Measurements from ENCODE around the gene DUSP1. TPM values are rescaled to one million over a fixed set of nuclear protein-coding genes. Genes with fewer than 3 reads are reported as not detected.

DUSP1 gene
- total RNA-seq, 1 donor from 2014 or later = 25.3 TPM

GRCh38 chr5:172728481-172729241, 42.3 kb downstream of the DUSP1 start:
- peaks cover 15% of the 10 kb centered on the region for H3K27me3 Mint-ChIP-seq (ENCODE audit: unreplicated experiment)
- no peak for DNase-seq (ENCODE audit: low spot score)
- no peaks in the 10 kb centered on the region for H3K4me1 Mint-ChIP-seq (ENCODE audit: unreplicated experiment)
- no peak overlapping the region for H3K4me3 Mint-ChIP-seq (ENCODE audit: unreplicated experiment)
- no peaks in the 10 kb centered on the region for H3K9me3 Mint-ChIP-seq (ENCODE audit: unreplicated experiment)
- peaks cover 4% of the 10 kb centered on the region for H3K36me3 Mint-ChIP-seq (ENCODE audit: low read depth, unreplicated experiment)
- TF ChIP-seq CTCF (IDR thresholded peaks at IDR 0.05; ENCODE audit: unreplicated experiment) = no peak
- no peak overlapping the region for H3K27ac Mint-ChIP-seq (ENCODE audit: unreplicated experiment)

GRCh38 chr5:172727551-172727950, 43.4 kb downstream of the DUSP1 start:
- Mint-ChIP-seq H3K9me3 (ENCODE audit: unreplicated experiment) (no peaks in the 10 kb centered on the region), H3K36me3 (ENCODE audit: low read depth, unreplicated experiment) (no peaks in the 10 kb centered on the region), H3K4me1 (ENCODE audit: unreplicated experiment) (no peaks in the 10 kb centered on the region), H3K4me3 (ENCODE audit: unreplicated experiment) (no peak overlapping the region), H3K27me3 (ENCODE audit: unreplicated experiment) (peaks cover 15% of the 10 kb centered on the region), H3K27ac (ENCODE audit: unreplicated experiment) (no peak overlapping the region)
- TF ChIP-seq CTCF (IDR thresholded peaks at IDR 0.05; ENCODE audit: unreplicated experiment) = no peak
- no peak for DNase-seq (ENCODE audit: low spot score)

- Mint-ChIP-seq H3K36me3 (ENCODE audit: low read depth, unreplicated experiment) (no peaks in the 10 kb centered on the region), H3K27me3 (ENCODE audit: unreplicated experiment) (peaks cover 15% of the 10 kb centered on the region), H3K4me3 (ENCODE audit: unreplicated experiment) (no peak overlapping the region), H3K4me1 (ENCODE audit: unreplicated experiment) (no peaks in the 10 kb centered on the region), H3K9me3 (ENCODE audit: unreplicated experiment) (no peaks in the 10 kb centered on the region), H3K27ac (ENCODE audit: unreplicated experiment) (no peak overlapping the region)
- TF ChIP-seq CTCF (IDR thresholded peaks at IDR 0.05; ENCODE audit: unreplicated experiment) = no peak
- no peak for DNase-seq (ENCODE audit: low spot score)
Observed at GRCh38 chr5:172726966-172727365, 44.0 kb downstream of the DUSP1 start.

- Mint-ChIP-seq H3K4me1 (ENCODE audit: unreplicated experiment) (no peaks in the 10 kb centered on the region), H3K27ac (ENCODE audit: unreplicated experiment) (no peak overlapping the region), H3K36me3 (ENCODE audit: low read depth, unreplicated experiment) (no peaks in the 10 kb centered on the region), H3K4me3 (ENCODE audit: unreplicated experiment) (no peak overlapping the region), H3K9me3 (ENCODE audit: unreplicated experiment) (no peaks in the 10 kb centered on the region), H3K27me3 (ENCODE audit: unreplicated experiment) (peaks cover 15% of the 10 kb centered on the region)
- TF ChIP-seq CTCF (IDR thresholded peaks at IDR 0.05; ENCODE audit: unreplicated experiment) = no peak
- DNase-seq (ENCODE audit: low spot score) = no peak
Observed at GRCh38 chr5:172725785-172726184, 45.2 kb downstream of the DUSP1 start.

GRCh38 chr5:172725273-172725672, 45.7 kb downstream of the DUSP1 start:
- DNase-seq (ENCODE audit: low spot score) = no peak
- Mint-ChIP-seq H3K27me3 (ENCODE audit: unreplicated experiment) (peaks cover 15% of the 10 kb centered on the region), H3K36me3 (ENCODE audit: low read depth, unreplicated experiment) (no peaks in the 10 kb centered on the region), H3K4me3 (ENCODE audit: unreplicated experiment) (no peak overlapping the region), H3K4me1 (ENCODE audit: unreplicated experiment) (no peaks in the 10 kb centered on the region), H3K27ac (ENCODE audit: unreplicated experiment) (no peak overlapping the region), H3K9me3 (ENCODE audit: unreplicated experiment) (no peaks in the 10 kb centered on the region)
- no peak for TF ChIP-seq CTCF (IDR thresholded peaks at IDR 0.05; ENCODE audit: unreplicated experiment)

Measured in endothelial cell (in vitro differentiated cells).